GM12874 (cell line): ENCODE data around the gene SH3PXD2A.

Experiments used
- TF ChIP-seq, protein P1 (sequence below): IDR thresholded peaks from 2 replicates; pipeline ENCODE4 v1.5.1; 2011; ENCODE audit warnings: low read depth, mild to moderate bottlenecking, control low read depth, low read length, moderate library complexity; ENCODE audit not compliant: insufficient read depth

Gene SH3PXD2A

DNA sequence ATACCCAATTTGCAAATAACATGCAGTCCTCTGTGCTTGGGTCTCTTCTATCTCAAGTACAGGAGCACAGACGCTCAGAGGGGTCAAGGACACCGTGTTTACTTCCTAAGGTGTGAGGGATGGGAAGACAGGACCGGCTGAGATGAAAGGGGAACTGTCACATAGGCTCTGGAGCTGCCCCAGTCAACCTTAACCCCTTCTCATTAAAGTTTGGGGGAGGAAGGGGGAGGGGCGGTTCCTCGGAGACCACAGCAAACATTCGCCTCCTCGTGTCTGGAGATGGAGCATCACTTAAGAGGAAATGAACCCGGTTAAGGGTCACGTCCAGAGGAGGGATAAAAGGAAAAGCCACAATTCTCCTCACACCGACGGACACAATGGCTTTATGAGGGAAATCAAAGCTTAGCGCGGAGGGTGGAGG, 1.1 kb downstream of the SH3PXD2A start:
- TF ChIP-seq, protein P1, sequence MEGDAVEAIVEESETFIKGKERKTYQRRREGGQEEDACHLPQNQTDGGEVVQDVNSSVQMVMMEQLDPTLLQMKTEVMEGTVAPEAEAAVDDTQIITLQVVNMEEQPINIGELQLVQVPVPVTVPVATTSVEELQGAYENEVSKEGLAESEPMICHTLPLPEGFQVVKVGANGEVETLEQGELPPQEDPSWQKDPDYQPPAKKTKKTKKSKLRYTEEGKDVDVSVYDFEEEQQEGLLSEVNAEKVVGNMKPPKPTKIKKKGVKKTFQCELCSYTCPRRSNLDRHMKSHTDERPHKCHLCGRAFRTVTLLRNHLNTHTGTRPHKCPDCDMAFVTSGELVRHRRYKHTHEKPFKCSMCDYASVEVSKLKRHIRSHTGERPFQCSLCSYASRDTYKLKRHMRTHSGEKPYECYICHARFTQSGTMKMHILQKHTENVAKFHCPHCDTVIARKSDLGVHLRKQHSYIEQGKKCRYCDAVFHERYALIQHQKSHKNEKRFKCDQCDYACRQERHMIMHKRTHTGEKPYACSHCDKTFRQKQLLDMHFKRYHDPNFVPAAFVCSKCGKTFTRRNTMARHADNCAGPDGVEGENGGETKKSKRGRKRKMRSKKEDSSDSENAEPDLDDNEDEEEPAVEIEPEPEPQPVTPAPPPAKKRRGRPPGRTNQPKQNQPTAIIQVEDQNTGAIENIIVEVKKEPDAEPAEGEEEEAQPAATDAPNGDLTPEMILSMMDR, result no peak

DNA sequence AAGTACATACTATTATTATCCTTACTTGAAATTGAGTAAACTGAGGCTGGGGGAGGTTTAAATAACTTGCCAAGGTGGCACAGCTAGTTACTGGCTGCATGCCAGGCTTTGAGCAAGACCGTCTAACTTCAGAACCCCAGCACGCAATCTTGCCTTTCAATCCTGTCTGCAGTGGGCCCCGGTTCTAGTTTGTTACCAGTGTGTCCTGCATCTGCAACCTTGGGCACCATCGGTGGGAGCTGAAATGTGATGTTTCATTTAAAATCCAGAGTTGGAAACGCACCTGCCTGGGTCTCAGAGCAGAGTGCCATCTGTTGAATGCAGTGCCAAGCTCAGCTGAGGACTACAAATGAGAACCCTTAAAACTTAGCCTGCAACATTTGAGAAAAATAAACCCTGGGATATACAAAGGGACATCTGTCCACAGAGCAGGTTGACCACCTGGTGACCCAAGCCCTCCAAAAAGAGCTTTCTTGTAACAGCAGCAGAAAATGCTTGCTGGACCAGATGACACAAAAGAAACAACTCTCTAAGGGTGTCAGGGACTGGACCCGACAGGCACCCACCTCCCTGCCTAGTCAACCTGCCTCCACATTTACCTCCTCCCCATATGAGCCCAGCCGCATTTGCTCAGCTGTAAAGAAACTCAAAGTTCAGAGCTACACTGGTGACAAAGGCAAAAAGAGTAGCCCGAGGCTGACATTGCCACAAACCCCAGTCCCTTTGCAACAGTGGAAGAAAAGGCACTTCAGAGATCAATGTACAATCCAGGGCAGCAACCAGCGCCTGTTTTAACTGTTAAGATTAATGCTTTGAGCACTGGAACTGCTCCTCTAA, 1.7 kb downstream of the SH3PXD2A start:
- TF ChIP-seq, protein P1, result no peak

DNA sequence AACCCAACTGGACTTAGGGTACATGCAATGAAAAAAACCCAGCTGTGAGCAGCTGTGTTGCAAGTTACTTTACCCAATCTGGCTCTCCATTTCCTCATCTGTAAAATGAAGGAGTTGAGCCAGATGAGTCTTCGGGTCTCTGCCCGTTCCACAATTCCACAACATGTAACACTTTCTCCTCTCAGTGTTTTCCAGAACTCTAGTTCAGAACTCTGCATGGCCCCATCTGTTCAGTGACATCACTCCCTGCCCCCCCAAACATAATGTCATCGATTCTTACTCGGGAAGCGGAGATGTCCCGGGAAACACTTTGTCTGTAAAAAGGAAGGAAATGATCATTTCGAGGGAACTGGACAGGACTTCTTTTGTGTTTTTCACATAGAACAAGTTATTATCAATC, 2.5 kb downstream of the SH3PXD2A start:
- TF ChIP-seq, protein P1, result no peak

DNA sequence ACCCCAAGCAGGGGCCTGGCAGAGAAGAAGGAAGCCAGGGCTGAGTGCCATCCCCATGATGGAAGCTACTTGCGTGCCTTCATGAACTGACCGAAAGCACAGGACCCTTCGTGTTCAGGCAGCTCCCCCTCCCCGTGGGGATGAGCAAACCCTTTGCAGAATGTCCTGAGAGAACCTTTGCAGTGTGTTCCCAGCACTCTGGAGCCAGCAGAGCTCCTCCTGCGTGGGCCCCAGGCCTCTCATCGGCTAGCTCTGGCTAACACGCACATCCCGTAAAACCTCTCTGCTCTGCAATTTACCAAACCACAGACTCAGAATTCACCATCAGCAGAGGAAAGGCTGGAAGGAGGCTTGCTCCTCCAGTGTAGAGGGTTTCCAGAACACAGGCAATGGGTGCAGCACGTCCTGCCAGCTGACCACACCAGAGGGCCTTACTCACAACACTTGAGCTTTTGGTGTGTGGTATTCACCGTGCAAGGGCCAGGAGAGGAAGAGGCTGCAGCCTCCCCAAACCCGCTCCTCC, 3.1 kb downstream of the SH3PXD2A start:
- TF ChIP-seq, protein P1, result no peak

- TF ChIP-seq, protein P1, result no peak
Observed at GRCh38 chr10:103851261-103851660, 4.1 kb downstream of the SH3PXD2A start.

DNA sequence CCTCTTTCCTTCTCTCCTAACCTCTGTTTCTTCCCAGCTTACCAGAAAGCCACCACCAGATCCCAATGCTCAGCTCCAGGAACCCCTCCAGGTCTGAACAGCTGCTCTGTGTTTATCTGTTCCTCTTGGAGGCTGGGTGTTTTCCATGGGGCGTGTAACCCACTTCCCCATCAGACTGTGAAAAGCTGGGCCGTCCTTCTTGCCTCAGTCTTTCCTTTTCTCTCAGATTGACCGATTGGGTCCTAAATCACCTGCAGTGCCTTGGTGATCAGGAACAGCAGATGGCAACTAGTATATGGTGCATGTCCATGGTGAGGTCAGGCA, 4.8 kb downstream of the SH3PXD2A start:
- TF ChIP-seq, protein P1, result no peak

DNA sequence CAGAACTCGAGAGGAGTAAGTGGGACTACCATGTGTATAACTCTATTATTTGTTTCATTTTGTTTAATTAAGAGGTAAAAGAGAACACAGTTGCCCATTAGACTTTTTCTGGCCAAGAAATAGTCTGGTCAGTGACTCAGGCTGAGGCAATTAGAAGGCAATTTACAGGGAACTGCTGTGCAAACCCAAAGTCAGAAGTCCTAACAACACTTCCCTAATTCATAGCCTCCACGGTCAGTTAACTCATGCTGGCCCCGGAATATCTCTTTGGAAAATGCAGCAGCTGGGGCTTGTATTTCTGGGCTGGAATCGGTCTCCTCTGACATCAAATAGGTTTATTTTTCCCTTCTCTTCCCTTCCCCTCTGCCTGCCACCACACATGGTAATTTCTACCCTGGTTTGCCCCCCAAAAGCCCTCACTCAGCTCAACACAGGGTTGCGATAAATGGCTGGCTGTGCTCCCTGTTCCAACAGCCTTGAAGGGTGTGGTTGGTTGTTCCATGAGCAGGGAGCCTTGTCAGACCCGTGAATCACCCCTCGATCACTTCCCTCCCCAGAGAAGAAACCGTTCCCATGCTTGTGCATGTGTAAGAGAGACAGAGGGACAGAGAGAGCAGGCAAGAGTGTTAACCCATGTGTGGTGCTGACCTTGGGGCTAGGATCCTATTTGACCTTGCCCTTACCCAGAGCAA, 5.3 kb downstream of the SH3PXD2A start:
- TF ChIP-seq, protein P1, result no peak
